GM12892 (cell line): ENCODE results near the gene ARSA. TPM values are rescaled to one million over a fixed set of nuclear protein-coding genes. Genes with fewer than 3 reads are reported as not detected.
A peak's percentile ranks its signal among the peaks of the same experiment; 100 is the strongest.

Experiments
- DNase-seq: peaks from one replicate; pipeline ENCODE4 v3.0.0; 2011; ENCODE audit not compliant: insufficient read length
- FAIRE-seq: peaks from 2 replicates; lab custom pipeline; 2011; peaks lifted over from hg19 to GRCh38; lab: Jason Lieb, UNC
- POLR2A ChIP-seq: IDR thresholded peaks from 2 replicates; pipeline ENCODE4 v1.6.1; 2011; ENCODE audit warnings: low read depth, low read length, control low read depth
- POLR2AphosphoS5 ChIP-seq: IDR thresholded peaks from 2 replicates; pipeline ENCODE4 v1.6.1; 2011; ENCODE audit warnings: low read depth, low read length, control low read depth
- TAF1 ChIP-seq: IDR thresholded peaks from 2 replicates; pipeline ENCODE4 v1.6.1; 2011; ENCODE audit warnings: low read depth, mild to moderate bottlenecking, control low read depth, low read length, borderline replicate concordance
- polyA plus RNA-seq: library from polyadenylated mRNA; unstranded; fragments of >200 nt; gene quantifications from one replicate; pipeline ENCODE4 v1.2.1, GENCODE V29; 2012; ENCODE audit warnings: missing spikeins, inconsistent platforms; ENCODE audit not compliant: missing spikeins

The ARSA gene
- polyA plus RNA-seq = 4.3 TPM

- FAIRE-seq (no peak), DNase-seq (peak; percentile 70)
- peak; percentile 66; the same call in 1 of the 2 replicates for TF ChIP-seq POLR2A
- TF ChIP-seq POLR2AphosphoS5 = no peak; the same call in 1 of the 2 replicates
Observed at GRCh38 chr22:50627642-50628542, at the start of gene ARSA. TSS of gene ARSA (minus strand) at chr22:50628152. CDS start at chr22:50627779, 373 bp downstream.

- TF ChIP-seq POLR2A = no peak
- FAIRE-seq = no peak
Observed at GRCh38 chr22:50676661-50677492, 48.9 kb upstream of the ARSA start.

GRCh38 chr22:50676180-50676636 is 48.3 kb upstream of the ARSA start:
- TF ChIP-seq POLR2A = no peak
- no peak for TF ChIP-seq TAF1
- TF ChIP-seq POLR2AphosphoS5 = no peak
- no peak for FAIRE-seq
- DNase-seq = no peak

More at GRCh38 chr22:50676661-50677492, 48.9 kb upstream of the ARSA start:
- no peak for DNase-seq

- no peak for DNase-seq
- no peak for FAIRE-seq
- TF ChIP-seq TAF1 = no peak
- no peak for TF ChIP-seq POLR2AphosphoS5
- no peak for TF ChIP-seq POLR2A
Observed at GRCh38 chr22:50675553-50676179, 47.7 kb upstream of the ARSA start.

- DNase-seq = peak; percentile 23
- FAIRE-seq = no peak
- TF ChIP-seq POLR2AphosphoS5 (no peak), POLR2A (no peak), TAF1 (no peak)
Observed at GRCh38 chr22:50674606-50675552, 46.9 kb upstream of the ARSA start.

GRCh38 chr22:50674130-50674500 is 46.2 kb upstream of the ARSA start:
- DNase-seq (no peak), FAIRE-seq (no peak)
- TF ChIP-seq POLR2A = no peak
- TF ChIP-seq TAF1 = no peak
- TF ChIP-seq POLR2AphosphoS5 = no peak

GRCh38 chr22:50673231-50674129 is 45.5 kb upstream of the ARSA start:
- no peak for FAIRE-seq
- peak; percentile 32 for DNase-seq
- TF ChIP-seq TAF1 = no peak
- no peak for TF ChIP-seq POLR2AphosphoS5
- TF ChIP-seq POLR2A = no peak

- DNase-seq = peak; percentile 33
- TF ChIP-seq POLR2A = no peak
- TF ChIP-seq TAF1 = no peak
- TF ChIP-seq POLR2AphosphoS5 = no peak
- FAIRE-seq = no peak
Observed at GRCh38 chr22:50672471-50673230, 44.7 kb upstream of the ARSA start, which contains the start of gene SHANK3. TSS of gene SHANK3 (plus strand) at chr22:50672823.

- DNase-seq = no peak
- TF ChIP-seq TAF1 (no peak), POLR2A (no peak), POLR2AphosphoS5 (no peak)
- FAIRE-seq = no peak
Observed at GRCh38 chr22:50672041-50672440, 44.1 kb upstream of the ARSA start.
